Measurements from ENCODE around the gene PLOD2.
A peak's percentile ranks its signal among the peaks of the same experiment; 100 is the strongest.

PLOD2 gene

GRCh38 chr3:146154316-146154715 is 6.7 kb downstream of the PLOD2 start:
- H3K9me3 ChIP-seq: no peaks in the 10 kb centered on the region
- H3K27ac ChIP-seq: peak overlapping the region; percentile 97
- no peak overlapping the region for H3K4me3 ChIP-seq
- H3K36me3 ChIP-seq: no peaks in the 10 kb centered on the region
- no peak for TF ChIP-seq CTCF (IDR thresholded peaks at IDR 0.05)
- no peak for DNase-seq
- H3K27me3 ChIP-seq: no peaks in the 10 kb centered on the region
- H3K4me1 ChIP-seq: peaks cover 0 to 96% (median 23%) of the 10 kb centered on the region in 4 donors
- intact Hi-C loops (cut with DNase I; ENCODE audit: low total_unique reads): no loop called here

- intact Hi-C loops (cut with DNase I; ENCODE audit: low total_unique reads): no loop called here
- TF ChIP-seq CTCF (IDR thresholded peaks at IDR 0.05): no peak
- Histone ChIP-seq H3K27me3 (no peaks in the 10 kb centered on the region), H3K9me3 (no peaks in the 10 kb centered on the region), H3K4me3 (peak overlapping the region; percentile 17 to 23), H3K27ac (peak overlapping the region; percentile 70 to 97), H3K4me1 (peaks cover 0 to 96% (median 22%) of the 10 kb centered on the region in 4 donors), H3K36me3 (no peaks in the 10 kb centered on the region)
- DNase-seq: no peak
These were observed 7.6 kb downstream of the PLOD2 start for GRCh38 chr3:146153429-146153828.

GRCh38 chr3:146152834-146153233 is 8.2 kb downstream of the PLOD2 start:
- Histone ChIP-seq H3K9me3 (no peaks in the 10 kb centered on the region), H3K27ac (peak overlapping the region; percentile 70 to 97), H3K27me3 (no peaks in the 10 kb centered on the region), H3K4me1 (peaks cover 0 to 96% (median 27%) of the 10 kb centered on the region in 4 donors), H3K36me3 (no peaks in the 10 kb centered on the region), H3K4me3 (peak overlapping the region; percentile 17 to 23)
- TF ChIP-seq CTCF (IDR thresholded peaks at IDR 0.05): no peak
- DNase-seq: peak in 1 of 2 donors; percentile 69
- intact Hi-C loops (cut with DNase I; ENCODE audit: low total_unique reads): no loop called here

GRCh38 chr3:146148468-146148931 is 12.5 kb downstream of the PLOD2 start:
- H3K4me1 ChIP-seq: peaks cover 0 to 94% (median 23%) of the 10 kb centered on the region in 4 donors
- no peaks in the 10 kb centered on the region for H3K36me3 ChIP-seq
- peak overlapping the region; percentile 8 to 39 for H3K27ac ChIP-seq
- intact Hi-C loops (cut with DNase I; ENCODE audit: low total_unique reads): no loop called here
- H3K27me3 ChIP-seq: no peaks in the 10 kb centered on the region
- no peak for DNase-seq
- H3K9me3 ChIP-seq: no peaks in the 10 kb centered on the region
- peak in 1 of 2 experiments; percentile 15 for TF ChIP-seq CTCF (IDR thresholded peaks at IDR 0.05)
- H3K4me3 ChIP-seq: no peak overlapping the region

GRCh38 chr3:146145642-146146041 is 15.3 kb downstream of the PLOD2 start:
- no peak for TF ChIP-seq CTCF (IDR thresholded peaks at IDR 0.05)
- no peaks in the 10 kb centered on the region for H3K36me3 ChIP-seq
- peaks cover 0 to 89% (median 18%) of the 10 kb centered on the region in 4 donors for H3K4me1 ChIP-seq
- H3K27ac ChIP-seq: no peak overlapping the region
- H3K9me3 ChIP-seq: no peaks in the 10 kb centered on the region
- DNase-seq: no peak
- no peaks in the 10 kb centered on the region for H3K27me3 ChIP-seq
- H3K4me3 ChIP-seq: no peak overlapping the region
- intact Hi-C loops (cut with DNase I; ENCODE audit: low total_unique reads): no loop called here

GRCh38 chr3:146142757-146143156 is 18.2 kb downstream of the PLOD2 start:
- intact Hi-C loops (cut with DNase I; ENCODE audit: low total_unique reads): no loop called here
- Histone ChIP-seq H3K36me3 (no peaks in the 10 kb centered on the region), H3K4me3 (no peak overlapping the region), H3K9me3 (no peaks in the 10 kb centered on the region), H3K27ac (peak overlapping the region; percentile 25 to 46), H3K4me1 (peaks cover 0 to 89% (median 15%) of the 10 kb centered on the region in 4 donors), H3K27me3 (no peaks in the 10 kb centered on the region)
- no peak for TF ChIP-seq CTCF (IDR thresholded peaks at IDR 0.05)
- no peak for DNase-seq
